Measurements from ENCODE around the gene PXDN. TPM values are rescaled to one million over a fixed set of nuclear protein-coding genes. Genes with fewer than 3 reads are reported as not detected.

PXDN gene
- total and polyA plus RNA-seq, 8 donors, result 2.0 to 21.1 (median 4.2) TPM

DNA sequence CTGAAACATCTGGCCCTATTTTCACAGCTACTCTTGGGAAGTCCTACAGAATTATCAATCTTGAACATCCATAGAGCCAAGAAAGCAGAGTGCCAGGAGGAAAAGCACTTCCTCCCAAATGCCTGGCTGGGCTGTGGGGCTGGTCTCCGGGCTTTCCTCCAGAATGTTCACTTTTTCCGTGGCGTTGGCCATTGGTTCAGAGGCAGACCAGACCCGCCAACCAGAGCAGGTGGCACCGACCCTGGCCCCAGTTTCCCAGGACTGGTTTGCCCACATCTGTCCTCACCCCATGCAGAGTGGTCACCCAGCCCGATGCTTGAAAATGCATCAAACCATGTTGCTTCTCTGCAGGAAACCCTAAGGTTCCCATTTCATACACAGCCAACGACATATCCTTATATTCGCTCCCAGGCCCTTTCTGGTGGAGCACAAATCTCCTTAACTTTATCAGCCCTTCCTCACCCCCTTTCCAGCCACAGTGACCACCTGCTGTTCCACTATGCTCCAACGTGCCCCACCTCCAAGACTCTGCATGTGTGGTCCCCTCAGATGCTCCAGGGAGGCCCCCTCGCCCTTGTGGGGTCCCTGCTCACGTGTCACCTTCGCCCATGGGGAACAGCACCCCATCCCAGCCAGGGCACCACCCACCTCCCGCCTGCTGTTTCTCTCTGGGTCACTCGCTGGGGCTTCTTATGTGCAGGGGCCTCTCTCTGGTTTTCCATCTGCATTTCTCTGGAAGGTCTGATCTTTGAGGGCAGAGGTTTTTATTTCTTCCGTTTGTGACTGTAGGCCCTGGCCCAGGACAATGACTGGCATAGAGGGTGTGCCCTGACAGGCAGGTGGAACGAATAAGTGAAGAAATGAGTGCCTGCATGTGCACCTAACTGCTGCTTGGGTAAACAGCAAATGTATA lies 92.9 kb downstream of the PXDN start:
- Histone ChIP-seq H3K27me3 (no peaks in the 10 kb centered on the region), H3K4me3 (no peak overlapping the region), H3K4me1 (no peaks in the 10 kb centered on the region), H3K9me3 (no peaks in the 10 kb centered on the region), H3K36me3 (no peaks in the 10 kb centered on the region), H3K27ac (no peak overlapping the region)
- 66 to 78% methylated on average over 16 of the region's 16 CpGs for WGBS, 2 donors
- TF ChIP-seq, protein P1, sequence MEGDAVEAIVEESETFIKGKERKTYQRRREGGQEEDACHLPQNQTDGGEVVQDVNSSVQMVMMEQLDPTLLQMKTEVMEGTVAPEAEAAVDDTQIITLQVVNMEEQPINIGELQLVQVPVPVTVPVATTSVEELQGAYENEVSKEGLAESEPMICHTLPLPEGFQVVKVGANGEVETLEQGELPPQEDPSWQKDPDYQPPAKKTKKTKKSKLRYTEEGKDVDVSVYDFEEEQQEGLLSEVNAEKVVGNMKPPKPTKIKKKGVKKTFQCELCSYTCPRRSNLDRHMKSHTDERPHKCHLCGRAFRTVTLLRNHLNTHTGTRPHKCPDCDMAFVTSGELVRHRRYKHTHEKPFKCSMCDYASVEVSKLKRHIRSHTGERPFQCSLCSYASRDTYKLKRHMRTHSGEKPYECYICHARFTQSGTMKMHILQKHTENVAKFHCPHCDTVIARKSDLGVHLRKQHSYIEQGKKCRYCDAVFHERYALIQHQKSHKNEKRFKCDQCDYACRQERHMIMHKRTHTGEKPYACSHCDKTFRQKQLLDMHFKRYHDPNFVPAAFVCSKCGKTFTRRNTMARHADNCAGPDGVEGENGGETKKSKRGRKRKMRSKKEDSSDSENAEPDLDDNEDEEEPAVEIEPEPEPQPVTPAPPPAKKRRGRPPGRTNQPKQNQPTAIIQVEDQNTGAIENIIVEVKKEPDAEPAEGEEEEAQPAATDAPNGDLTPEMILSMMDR (IDR thresholded peaks at IDR 0.05), result no peak
- intact Hi-C loops (cut with DNase I), result no loop called here
- no peak for FAIRE-seq
- ATAC-seq, result no peak
- peak in 1 of 6 donors; percentile 44 for DNase-seq

DNA sequence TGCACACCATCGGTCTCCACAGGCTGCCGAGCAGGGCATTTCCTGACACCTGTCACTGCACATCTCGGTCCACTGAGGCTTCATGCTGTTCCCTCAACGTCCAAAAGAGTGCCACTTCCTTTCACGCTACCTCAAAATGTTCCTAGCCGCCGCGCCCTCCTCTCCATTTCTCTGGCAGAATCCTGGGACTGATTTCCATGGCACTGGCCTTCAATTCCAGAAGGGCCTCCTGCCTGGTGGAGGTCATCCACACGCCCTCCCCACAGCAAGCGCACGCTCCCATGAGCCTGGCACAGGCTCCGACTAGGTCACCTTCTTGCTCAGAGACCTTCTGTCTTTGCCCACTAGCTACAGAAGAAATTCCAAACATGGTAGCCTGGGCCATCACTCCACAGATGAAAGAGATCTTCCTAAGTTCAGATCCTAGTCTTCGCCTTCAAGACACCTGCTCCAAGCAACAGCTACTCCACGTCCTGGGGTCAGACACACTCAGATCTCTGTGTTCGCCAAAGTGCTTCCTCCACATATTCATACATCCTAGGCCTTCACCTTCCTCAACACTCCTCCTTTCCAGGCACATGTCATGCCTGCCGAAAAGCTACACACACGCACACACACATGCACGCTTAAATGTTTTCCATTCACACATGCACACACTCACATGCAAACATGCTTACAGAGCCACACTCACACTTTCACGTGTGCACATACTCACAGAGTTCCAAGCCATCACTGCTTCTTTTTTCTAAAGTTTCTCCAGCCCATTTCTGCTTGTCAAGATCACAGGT lies 94.0 kb downstream of the PXDN start:
- no peak for DNase-seq
- Histone ChIP-seq H3K4me3 (no peak overlapping the region), H3K27me3 (no peaks in the 10 kb centered on the region), H3K27ac (no peak overlapping the region), H3K4me1 (no peaks in the 10 kb centered on the region), H3K36me3 (no peaks in the 10 kb centered on the region), H3K9me3 (no peaks in the 10 kb centered on the region)
- ATAC-seq, result no peak
- FAIRE-seq, result no peak
- intact Hi-C loops (cut with DNase I), result no loop called here
- TF ChIP-seq, protein P1 (IDR thresholded peaks at IDR 0.05), result no peak
- 74 to 82% methylated on average over 19 of the region's 19 CpGs for WGBS, 2 donors

DNA sequence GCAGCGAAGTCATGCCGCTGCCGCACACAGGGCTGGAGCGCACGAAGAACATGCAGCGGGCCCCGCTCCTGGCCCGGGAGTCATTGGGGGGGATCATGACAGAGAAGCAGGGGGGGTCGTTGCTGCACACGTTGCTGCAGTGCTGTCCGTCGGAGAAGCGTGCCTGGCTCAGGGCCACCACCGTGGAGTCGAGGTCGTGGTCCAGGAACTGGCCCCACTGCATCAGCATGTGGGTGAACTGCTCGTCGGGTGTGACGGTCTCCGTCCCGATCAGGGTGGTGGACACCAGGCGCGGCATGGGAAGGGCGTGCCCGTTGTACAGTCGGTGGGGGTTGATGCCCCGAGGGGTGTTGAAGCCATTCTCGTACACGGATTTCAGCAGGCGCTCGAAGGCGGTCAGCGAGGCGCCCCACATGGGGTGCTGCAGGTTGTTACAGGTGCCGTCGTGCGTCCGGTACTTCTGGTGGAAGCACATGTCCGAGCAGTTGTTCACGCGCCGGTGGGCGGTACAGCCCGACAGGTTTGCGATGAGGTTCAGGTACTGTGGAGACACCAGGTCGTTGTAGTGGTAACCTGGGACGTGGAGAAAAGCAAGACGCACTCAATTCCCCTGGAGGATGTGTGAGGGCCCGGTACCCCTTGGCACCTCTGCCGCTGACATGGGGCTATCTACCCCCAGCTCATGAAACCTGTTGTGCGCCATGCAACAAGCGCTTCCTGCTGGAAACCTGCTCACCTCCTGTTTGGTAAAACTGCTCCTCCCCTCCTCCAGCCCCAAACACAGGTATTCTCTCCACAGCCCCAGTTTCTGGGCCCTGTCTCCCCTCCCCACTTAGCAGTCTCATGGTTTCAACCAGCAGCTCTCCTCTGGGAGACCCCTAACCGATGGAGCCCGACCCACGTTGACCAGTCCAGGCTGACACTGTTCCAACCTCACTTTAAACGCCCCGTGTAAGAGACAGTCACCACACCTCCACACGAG lies 94.9 kb downstream of the PXDN start:
- ATAC-seq (no peak), FAIRE-seq (no peak), DNase-seq (peak in 1 of 6 donors; percentile 35)
- Histone ChIP-seq H3K4me3 (no peak overlapping the region), H3K36me3 (no peaks in the 10 kb centered on the region), H3K9me3 (no peaks in the 10 kb centered on the region), H3K4me1 (no peaks in the 10 kb centered on the region), H3K27me3 (no peaks in the 10 kb centered on the region), H3K27ac (no peak overlapping the region)
- TF ChIP-seq, protein P1 (IDR thresholded peaks at IDR 0.05), result no peak
- 89 to 92% methylated on average over 58 of the region's 58 CpGs for WGBS, 2 donors
- intact Hi-C loops (cut with DNase I), result no loop called here

DNA sequence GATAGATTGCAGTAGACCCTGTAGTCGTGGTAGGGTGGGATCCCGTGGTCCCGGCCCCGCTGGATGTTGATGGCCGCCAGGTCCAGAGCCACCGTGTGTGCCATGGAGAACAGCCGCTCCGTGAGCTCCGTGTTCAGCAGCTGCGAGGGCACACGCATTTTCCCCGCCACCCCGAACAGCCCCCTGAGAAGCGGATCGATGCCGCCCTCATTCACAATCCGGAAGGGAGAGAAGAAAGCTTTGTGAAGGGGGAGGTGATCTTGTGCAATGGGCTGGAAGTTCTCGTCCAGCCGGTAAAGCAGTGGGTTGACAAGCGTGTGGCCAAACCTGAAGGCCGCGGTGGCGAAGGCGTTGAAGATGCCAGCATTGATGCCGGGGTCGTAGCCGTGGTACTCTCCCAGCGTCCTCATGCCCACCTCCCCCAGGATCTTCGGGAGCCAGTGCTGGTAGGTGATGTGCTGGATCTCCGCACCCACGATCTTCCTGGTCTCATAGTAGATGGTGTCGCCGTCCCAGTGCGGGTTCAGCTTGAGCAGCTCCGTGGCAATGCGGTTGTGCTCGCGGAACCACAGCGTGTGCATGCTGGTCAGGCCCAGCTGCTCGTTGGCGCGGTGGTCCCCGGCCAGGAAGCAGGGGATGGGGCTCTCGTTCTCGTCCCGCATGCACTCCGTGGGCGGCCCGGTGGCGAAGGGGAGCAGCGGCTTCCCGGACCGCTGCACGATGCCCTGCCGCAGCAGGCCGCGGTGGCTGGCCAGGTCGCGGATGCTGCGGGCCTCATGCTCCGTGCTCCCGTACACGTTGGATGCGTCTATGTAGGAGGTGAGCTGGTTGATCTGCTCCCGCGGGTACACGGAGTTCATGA lies 95.8 kb downstream of the PXDN start:
- WGBS, 2 donors, result 91 to 95% methylated on average over 67 of the region's 67 CpGs
- Histone ChIP-seq H3K27me3 (no peaks in the 10 kb centered on the region), H3K9me3 (no peaks in the 10 kb centered on the region), H3K36me3 (no peaks in the 10 kb centered on the region), H3K4me3 (no peak overlapping the region), H3K4me1 (no peaks in the 10 kb centered on the region), H3K27ac (no peak overlapping the region)
- no peak for FAIRE-seq
- DNase-seq, result peak in 1 of 6 donors; percentile 38
- TF ChIP-seq, protein P1 (IDR thresholded peaks at IDR 0.05), result no peak
- intact Hi-C loops (cut with DNase I), result no loop called here
- ATAC-seq, result no peak
